ENCODE data around the gene PLAGL1.
"Not testable (repeated sequence)": the region's sequence is repeated elsewhere in the genome, so short reads cannot be mapped to it uniquely, and the experiment has no call there.

PLAGL1 gene

DNA sequence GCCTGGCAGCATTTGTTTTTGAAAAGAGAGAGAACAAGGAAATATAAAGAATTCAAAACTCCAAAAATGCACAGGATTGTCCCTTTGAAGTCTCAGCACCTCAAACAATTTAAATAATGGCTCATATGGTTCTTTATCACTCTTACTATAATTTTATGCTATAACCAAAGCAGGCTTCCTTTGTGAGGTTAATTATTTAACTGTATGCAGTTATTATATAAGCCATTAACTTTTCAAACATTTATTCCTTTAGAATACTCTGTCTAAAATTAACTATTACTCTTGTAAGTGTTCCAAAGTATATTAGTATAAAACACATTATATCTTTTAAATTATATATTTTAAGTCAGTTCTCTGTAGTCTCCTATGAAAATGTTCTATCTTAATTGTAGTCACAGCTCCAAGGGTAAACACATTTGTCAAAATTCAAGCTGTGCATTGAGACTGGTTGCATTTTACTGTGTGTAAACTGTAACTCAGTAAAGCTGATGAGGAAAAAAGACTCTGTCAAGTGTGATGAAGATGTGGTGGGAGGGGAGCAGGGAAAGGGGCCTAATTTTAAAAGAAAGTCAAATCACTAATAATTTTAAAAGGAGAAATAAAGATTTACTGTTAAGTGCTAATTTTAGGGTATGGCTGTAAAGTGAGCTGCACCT lies 20.0 kb upstream of the PLAGL1 start:
- H3K36me3 Mint-ChIP-seq: no peaks in the 10 kb centered on the region
- DNase-seq (ENCODE audit: low spot score in 2 of 2) (no peak), ATAC-seq (no peak)
- no peak overlapping the region for H3K27ac Mint-ChIP-seq
- H3K9me3 Mint-ChIP-seq: no peaks in the 10 kb centered on the region
- H3K4me1 Mint-ChIP-seq: no peaks in the 10 kb centered on the region
- H3K4me3 Mint-ChIP-seq: no peak overlapping the region

DNA sequence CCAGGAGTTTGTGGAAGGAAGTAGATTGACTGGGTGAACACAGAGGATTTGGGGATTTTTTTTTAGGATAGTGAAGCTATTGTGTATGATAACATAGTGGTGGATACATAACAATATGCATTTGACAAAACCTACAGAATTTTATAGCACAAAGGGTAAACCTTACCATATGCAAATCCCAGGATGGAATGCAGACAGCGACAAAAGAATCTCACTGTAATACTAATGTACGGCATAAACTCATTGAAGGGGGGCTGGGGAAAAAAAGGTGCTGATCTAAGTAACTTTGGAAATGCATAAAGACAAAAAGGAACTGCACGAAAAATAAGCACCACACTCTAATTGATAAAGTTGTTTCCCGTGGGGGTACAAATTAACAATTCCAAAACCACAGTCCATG lies 15.2 kb upstream of the PLAGL1 start:
- no peak for ATAC-seq
- H3K9me3 Mint-ChIP-seq: no peaks in the 10 kb centered on the region

DNA sequence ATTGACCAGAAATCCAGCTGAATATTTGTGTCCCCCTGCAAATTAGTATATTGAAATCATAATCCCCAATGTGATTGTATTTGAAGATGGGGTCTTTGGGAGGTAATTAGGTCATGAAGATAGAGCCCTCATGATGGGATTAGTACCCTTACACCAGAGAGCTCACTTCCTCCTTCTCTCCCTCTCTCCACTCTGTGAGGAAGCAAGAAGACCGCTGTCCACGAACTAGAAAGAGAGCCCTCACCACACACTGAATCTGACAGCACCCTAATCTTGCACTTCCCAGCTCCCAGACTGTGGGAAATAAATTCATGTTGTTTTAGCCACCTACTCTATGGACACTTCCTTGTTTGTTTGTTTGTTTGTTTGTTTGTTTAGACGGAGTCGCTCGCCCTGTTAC lies 11.9 kb upstream of the PLAGL1 start:
- no peaks in the 10 kb centered on the region for H3K36me3 Mint-ChIP-seq
- no peaks in the 10 kb centered on the region for H3K9me3 Mint-ChIP-seq
- no peaks in the 10 kb centered on the region for H3K4me1 Mint-ChIP-seq
- ATAC-seq (no peak), DNase-seq (ENCODE audit: low spot score in 2 of 2) (no peak)
- no peak overlapping the region for H3K4me3 Mint-ChIP-seq
- H3K27ac Mint-ChIP-seq: no peak overlapping the region

More for the DNA sequence above, 15.2 kb upstream of the PLAGL1 start:
- DNase-seq (ENCODE audit: low spot score in 2 of 2): no peak
- no peak overlapping the region for H3K27ac Mint-ChIP-seq
- H3K4me3 Mint-ChIP-seq: no peak overlapping the region
- H3K4me1 Mint-ChIP-seq: no peaks in the 10 kb centered on the region
- no peaks in the 10 kb centered on the region for H3K36me3 Mint-ChIP-seq

DNA sequence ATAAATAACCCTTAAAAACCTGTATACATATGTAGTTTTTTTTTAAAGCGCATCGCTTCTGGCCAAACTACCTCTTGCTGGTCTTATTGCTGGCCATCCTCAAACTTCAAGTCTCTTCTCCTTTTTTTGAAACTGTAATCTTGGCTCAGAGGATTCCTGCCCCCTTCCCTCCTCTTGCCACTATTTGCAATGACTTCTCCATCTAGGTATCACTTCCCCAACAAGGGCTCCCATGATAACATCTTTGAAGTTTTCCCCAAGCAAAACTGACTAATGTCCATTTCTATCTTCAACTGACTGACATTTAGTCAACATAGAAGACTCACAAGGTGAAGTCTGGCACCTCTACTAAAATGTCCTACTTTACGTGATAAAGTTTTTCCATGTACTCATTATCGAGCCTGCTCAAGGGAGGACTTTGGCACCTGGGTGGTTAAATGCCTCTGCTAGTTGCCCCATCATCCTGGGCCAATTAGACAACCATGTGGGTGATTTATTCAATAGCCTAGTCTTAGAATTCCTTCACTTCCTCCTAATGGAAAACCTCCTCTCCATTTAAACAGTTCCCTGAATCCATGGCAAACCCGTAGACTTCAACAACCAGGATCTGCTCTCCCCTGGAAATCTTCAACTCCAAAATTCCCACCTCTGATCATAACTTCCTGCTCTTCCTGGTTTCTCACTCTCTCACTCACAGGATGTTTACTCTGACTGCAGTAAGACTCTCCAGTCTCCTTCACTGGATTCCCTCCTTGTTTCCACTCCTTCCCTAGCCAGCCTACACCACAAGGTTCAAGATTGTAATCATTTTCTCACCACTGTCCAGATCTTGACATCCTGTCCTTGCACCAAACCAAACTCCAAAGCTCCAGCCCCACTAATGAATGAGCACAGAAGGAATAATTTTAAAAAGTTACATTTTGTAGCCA lies 9.4 kb upstream of the PLAGL1 start:
- Mint-ChIP-seq H3K9me3 (no peaks in the 10 kb centered on the region), H3K27ac (no peak overlapping the region), H3K36me3 (no peaks in the 10 kb centered on the region), H3K4me1 (no peaks in the 10 kb centered on the region), H3K4me3 (no peak overlapping the region)
- DNase-seq (ENCODE audit: low spot score in 2 of 2) (no peak), ATAC-seq (peak; percentile 42)

DNA sequence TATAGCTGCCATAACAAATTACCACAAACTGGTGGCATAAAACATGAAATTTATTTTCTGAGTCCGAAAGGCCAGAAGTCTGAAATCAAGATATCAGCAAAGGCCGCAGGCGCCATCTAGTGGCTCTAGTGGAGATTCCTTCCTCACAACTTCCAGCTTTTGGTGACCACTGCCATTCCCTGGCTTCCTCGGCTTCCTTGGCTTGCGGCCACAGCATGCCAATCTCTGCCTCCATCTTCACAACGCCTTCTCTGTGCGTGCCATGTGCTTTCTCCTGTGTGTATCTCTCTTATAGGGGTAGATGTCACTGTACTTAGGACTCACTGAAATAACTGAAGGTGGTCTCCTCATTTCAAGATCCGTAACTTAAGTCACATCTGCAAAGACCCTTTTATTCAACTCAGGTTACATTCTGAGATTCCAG lies 5.4 kb upstream of the PLAGL1 start:
- Mint-ChIP-seq H3K4me1 (no peaks in the 10 kb centered on the region), H3K4me3 (no peak overlapping the region), H3K27ac (no peak overlapping the region), H3K9me3 (no peaks in the 10 kb centered on the region), H3K36me3 (no peaks in the 10 kb centered on the region)
- ATAC-seq: no peak
- peak; percentile 37 to 72 for DNase-seq (ENCODE audit: low spot score in 2 of 2)

DNA sequence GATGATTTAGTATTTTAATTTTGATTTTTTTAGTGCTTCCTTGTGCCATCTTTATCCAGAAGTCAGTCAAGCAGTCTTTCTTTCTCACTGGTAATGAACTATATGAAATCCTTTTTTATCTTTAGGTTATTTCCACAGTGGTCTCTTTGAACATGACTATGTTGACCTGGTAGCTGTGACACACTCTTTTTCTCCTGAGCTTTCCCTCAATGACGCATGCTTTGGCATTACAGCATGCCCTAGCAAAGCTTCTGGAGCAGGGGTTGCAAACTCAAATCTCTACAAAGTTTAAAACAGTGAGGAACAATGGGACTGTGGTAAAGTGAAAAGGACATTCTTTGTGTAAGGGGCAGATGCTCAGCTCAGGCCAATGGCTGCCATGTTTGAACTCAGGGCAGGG lies 4.5 kb upstream of the PLAGL1 start:
- Mint-ChIP-seq H3K36me3 (no peaks in the 10 kb centered on the region), H3K4me3 (no peak overlapping the region), H3K27ac (no peak overlapping the region), H3K9me3 (no peaks in the 10 kb centered on the region), H3K4me1 (no peaks in the 10 kb centered on the region)
- no peak for DNase-seq (ENCODE audit: low spot score in 2 of 2)
- peak; percentile 60 for ATAC-seq

DNA sequence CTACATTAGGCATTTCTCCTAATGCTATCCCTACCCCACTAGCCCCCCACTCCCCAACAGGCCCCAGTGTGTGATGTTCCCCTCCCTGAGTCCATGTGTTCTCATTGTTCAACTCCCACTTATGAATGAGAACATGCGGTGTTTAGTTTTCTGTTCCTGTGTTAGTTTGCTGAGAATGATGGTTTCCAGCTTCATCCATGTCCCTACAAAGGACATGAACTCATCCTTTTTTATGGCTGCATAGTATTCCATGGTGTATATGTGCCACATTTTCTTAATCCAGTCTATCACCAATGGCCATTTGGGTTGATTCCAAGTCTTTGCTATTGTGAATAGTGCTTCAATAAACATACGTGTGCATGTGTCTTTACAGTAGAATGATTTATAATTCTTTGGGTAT lies 1.6 kb upstream of the PLAGL1 start:
- H3K4me3 Mint-ChIP-seq; ATAC-seq; DNase-seq (ENCODE audit: low spot score in 2 of 2); H3K9me3 Mint-ChIP-seq; H3K36me3 Mint-ChIP-seq; H3K4me1 Mint-ChIP-seq; H3K27ac Mint-ChIP-seq: not testable (repeated sequence)

DNA sequence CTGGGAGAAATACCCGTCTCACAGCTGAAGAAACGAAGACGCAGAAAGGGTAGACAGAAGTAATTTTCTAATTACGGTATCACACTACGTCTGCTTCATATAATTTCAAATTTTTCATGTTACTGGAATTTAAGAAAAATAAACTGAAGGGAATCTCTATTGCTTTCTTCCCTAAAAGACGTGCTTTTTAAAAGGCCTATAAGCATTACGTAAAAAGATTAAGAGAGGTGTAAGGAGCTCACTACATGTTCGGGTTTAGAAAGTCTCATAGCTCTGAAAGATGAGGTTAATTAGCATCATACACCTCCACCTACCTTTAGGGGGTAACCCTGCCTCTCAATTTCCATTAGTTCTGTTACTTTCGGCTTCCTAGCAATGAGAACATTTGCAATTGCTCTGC lies 787 bp upstream of the PLAGL1 start:
- DNase-seq (ENCODE audit: low spot score in 2 of 2) (no peak), ATAC-seq (no peak)
- Mint-ChIP-seq H3K4me1 (no peaks in the 10 kb centered on the region), H3K36me3 (no peaks in the 10 kb centered on the region), H3K27ac (no peak overlapping the region), H3K9me3 (no peaks in the 10 kb centered on the region), H3K4me3 (peak overlapping the region; percentile 59)

DNA sequence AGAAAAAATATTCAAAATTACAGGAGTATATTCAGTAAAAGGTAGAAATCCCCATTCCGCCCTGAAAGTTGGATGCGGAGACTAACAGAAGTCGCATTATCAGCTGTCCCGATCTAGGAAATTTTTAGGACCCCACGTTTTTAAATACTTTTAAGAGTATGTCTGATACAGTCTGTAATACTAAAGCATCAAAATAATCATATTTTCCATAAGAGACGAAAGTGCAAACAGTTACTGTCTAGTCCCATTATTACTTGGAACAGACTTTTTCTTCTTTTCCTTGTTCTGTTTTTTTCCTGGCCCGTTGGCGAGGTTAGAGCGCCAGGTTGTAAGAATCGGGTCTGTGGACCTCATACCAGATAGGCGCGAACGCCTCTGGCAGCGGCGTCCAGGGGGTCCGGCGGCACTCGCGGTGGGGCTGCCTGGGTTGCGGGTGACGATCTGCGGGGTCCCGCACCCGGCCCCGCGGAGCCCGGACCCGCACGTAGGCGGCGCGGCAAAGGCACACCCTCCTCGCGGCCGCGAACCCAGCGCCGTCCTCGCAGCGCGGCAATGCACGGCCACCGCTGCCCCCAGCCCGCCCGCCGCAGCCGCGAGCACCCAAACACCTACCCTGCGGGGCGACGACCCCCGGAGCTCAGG lies 460 bp downstream of the PLAGL1 start:
- Mint-ChIP-seq H3K4me3 (peak overlapping the region; percentile 59), H3K4me1 (no peaks in the 10 kb centered on the region), H3K27ac (no peak overlapping the region)

DNA sequence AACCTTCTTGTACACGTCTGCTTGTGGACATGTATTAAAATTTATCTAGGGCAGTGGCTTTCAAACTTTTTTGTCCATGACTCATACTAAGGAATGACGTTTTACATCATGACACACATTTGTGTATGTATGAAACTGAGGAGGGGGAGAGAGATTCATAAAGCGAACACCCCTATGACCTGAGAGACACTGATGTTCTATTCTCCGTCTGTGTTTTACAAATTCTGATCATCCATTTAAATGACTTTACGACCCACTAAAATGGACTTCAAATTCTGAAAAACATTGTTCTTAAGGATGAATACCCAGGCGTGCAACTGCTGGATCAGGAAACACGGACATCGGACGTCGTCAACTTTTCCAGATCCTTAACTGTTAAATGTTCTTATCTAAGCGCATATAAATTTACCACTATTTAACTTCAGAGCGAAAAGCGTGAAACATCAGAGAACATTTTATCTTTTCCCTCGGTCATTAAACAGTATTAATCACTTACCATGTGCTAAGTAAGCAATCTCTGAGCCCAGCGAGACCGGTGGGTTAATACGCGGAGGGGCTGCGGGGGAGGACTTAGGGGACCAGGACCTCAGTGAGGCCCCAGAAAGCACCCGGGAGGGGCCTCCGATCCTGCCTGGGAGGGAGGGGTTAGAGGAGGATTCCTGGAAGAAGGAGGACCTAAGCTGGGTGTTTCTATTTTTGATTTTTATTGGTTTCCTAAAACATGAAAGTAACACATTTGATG lies 1.2 kb downstream of the PLAGL1 start:
- H3K27ac Mint-ChIP-seq: no peak overlapping the region
- no peaks in the 10 kb centered on the region for H3K9me3 Mint-ChIP-seq
- peak; percentile 44 for ATAC-seq
- no peaks in the 10 kb centered on the region for H3K36me3 Mint-ChIP-seq
- no peak for DNase-seq (ENCODE audit: low spot score in 2 of 2)
- peak overlapping the region; percentile 59 for H3K4me3 Mint-ChIP-seq
- no peaks in the 10 kb centered on the region for H3K4me1 Mint-ChIP-seq

More for the DNA sequence above, 460 bp downstream of the PLAGL1 start:
- no peaks in the 10 kb centered on the region for H3K36me3 Mint-ChIP-seq
- no peak for DNase-seq (ENCODE audit: low spot score in 2 of 2)
- peak; percentile 61 for ATAC-seq
- no peaks in the 10 kb centered on the region for H3K9me3 Mint-ChIP-seq

DNA sequence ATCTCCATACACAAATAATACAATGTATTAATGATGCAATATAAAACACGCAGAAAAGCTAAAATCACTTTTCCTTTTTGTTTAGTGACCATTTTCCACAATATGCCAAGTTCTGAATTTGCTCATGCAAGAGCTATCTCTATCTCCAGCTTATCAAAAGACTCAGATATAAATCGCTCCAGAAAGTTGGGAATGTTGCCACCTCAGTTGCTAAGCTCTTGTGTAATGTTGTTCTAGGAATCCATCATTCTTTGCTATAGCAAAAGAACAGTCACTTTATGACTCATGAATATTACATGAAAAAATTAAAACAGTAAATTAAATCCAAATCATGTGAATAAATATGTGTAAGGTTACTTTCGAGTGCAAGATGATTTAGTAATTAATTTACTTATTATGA lies 8.7 kb downstream of the PLAGL1 start:
- no peak overlapping the region for H3K27ac Mint-ChIP-seq
- ATAC-seq: no peak
- H3K4me1 Mint-ChIP-seq: no peaks in the 10 kb centered on the region
- no peaks in the 10 kb centered on the region for H3K36me3 Mint-ChIP-seq
- no peaks in the 10 kb centered on the region for H3K9me3 Mint-ChIP-seq
- H3K4me3 Mint-ChIP-seq: no peak overlapping the region
- no peak for DNase-seq (ENCODE audit: low spot score in 2 of 2)

DNA sequence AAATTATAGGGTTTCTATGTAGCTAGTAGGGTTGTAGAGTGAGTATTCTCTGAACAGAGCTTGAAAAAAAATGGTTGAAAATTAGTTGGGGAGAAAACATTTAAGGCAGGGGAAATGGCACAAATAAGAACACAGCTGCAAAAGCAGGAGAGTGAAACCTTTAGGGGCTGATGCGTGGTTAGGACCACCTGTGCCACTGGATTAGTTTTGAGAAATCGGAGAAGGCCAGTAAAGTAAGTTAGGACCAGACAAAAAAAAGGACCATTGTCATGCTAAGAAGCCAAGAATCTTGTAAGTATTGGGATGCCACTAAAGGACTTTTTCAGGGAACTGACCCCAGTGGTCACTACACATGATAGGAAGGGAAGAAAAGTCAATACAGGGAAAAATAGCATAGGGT lies 9.4 kb downstream of the PLAGL1 start:
- H3K4me1 Mint-ChIP-seq: no peaks in the 10 kb centered on the region
- H3K36me3 Mint-ChIP-seq: no peaks in the 10 kb centered on the region
- ATAC-seq (no peak), DNase-seq (ENCODE audit: low spot score in 2 of 2) (no peak)
- H3K9me3 Mint-ChIP-seq: no peaks in the 10 kb centered on the region
- H3K27ac Mint-ChIP-seq: no peak overlapping the region
- H3K4me3 Mint-ChIP-seq: no peak overlapping the region

DNA sequence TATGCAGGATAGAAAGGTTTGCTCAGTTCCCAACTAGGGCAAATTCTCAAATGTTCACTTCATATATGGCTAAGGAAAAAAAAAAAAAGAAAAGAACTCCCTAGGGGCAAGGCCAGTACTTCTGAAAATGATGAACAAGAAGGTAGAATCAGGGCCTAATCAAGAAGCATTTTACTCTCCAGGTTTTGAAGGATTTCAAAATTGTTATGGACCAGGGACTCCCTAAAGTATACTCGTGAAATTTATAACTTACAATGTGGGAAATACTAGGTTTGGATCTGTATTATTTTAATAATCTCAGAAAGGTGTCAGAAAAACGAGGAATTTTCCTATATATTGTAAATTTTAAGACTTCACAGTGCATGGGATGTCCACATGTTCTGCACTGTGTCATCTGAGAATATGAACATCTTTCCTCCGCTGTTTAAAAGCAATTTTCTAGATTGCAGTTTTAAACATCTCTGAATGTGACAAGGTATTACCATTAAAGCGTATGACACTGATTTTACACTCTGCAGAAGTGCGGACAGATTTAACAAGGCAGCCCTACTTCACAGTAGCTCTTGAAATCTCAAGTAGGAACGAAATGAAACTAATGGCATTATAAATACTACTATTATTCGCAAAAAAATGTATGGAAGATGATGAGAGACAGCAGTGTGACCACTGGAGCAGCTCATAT lies 14.0 kb downstream of the PLAGL1 start:
- no peak overlapping the region for H3K4me3 Mint-ChIP-seq
- ATAC-seq (no peak), DNase-seq (ENCODE audit: low spot score in 2 of 2) (no peak)
- H3K4me1 Mint-ChIP-seq: no peaks in the 10 kb centered on the region
- no peaks in the 10 kb centered on the region for H3K9me3 Mint-ChIP-seq
- H3K36me3 Mint-ChIP-seq: no peaks in the 10 kb centered on the region
- no peak overlapping the region for H3K27ac Mint-ChIP-seq

DNA sequence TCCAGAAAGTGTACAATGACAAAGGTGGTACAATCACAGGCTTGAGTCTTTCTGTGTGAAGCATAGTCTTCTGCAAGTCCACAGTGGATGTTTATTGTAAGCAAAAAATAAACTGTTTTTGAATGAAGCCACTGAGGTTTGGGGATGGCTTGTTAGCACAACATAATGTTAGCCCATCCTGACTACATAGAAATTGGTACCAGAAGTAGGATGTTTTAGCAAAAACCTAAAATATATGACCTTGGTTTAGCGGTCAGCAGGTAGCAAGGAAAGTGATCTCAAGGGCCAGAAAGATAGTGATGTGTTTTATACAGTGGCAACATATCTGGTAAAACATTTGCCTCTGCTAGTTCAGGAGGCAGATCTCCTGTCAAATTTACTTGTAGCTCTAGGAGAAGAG lies 15.8 kb downstream of the PLAGL1 start:
- H3K4me3 Mint-ChIP-seq: no peak overlapping the region
- no peak overlapping the region for H3K27ac Mint-ChIP-seq
- ATAC-seq: no peak
- H3K4me1 Mint-ChIP-seq: no peaks in the 10 kb centered on the region
- H3K9me3 Mint-ChIP-seq: no peaks in the 10 kb centered on the region
- H3K36me3 Mint-ChIP-seq: no peaks in the 10 kb centered on the region
- no peak for DNase-seq (ENCODE audit: low spot score in 2 of 2)

All from stimulated activated effector memory CD8-positive, alpha-beta T cell treated with anti-CD3 and anti-CD28 coated beads, Interleukin-12 subunit alpha, Interleukin-12 subunit beta, amount 100 ng/mL, for 72 hours (primary cell).